Astrocyte of the spinal cord (primary cell): ENCODE measurements around the gene CPNE1.
"Not testable (repeated sequence)": the region's sequence is repeated elsewhere in the genome, so short reads cannot be mapped to it uniquely, and the experiment has no call there.

Experiments used
- DNase-seq: peaks from one replicate; pipeline ENCODE4 v3.0.0; 2011; ENCODE audit warnings: low read depth, low spot score
- H3K4me3 ChIP-seq: 2 replicates; pipeline ENCODE4 v1.5.1; 2011; ENCODE audit warnings: low read depth, mild to moderate bottlenecking, low read length, moderate library complexity
- in situ Hi-C: cut with HindIII; loops from 2 replicates; pipeline ENCODE4 v1.10.0; 2017; ENCODE audit warnings: low sequenced_read_pairs
- TF ChIP-seq, protein P1 (sequence below): IDR thresholded peaks from 2 replicates; pipeline ENCODE4 v1.5.1; 2012; ENCODE audit warnings: low read depth, mild to moderate bottlenecking, low read length, inconsistent platforms

CPNE1 gene

DNA sequence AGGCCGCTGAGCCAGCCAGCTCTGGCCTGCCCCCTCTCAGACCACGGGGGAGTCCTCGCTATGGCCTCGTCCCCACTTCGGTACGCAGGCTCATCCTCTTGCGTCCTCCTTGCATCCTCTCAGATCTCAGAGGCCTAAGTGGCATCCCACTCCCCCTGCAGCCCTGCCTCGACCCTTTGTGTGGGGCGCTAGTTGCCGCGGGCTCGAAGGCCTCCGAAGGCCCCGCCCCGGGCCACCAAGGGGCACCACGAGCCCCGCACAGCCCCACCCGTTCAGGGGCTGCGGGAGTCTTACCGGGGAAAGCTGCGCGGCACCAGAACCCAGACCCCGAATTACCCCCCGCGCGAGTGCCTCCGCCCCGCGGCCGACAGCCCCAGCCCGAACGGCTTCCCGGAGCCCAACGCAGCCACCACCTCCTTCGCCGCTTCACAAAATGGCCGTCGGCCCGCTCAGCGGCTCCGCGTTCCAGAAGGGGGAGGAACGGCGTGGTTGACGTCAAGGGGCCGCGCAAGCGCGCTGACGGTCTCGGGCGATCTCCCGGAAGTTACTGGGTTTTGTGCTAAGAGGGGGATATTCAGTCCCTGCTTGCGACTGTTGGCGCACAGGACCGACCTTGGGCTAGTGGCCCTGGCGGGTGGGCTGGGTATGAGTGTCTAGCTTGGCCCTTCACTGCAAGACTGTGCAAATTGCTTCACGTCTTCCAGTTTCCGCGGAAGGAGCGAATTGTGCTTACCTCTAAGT, at the start of gene CPNE1, which contains the start of gene RBM12:
Gene CPNE1, minus strand, starts transcription at position 435 of the 741 bp plus-strand sequence. CDS start 31,977 bp downstream, outside the sequence.
Gene RBM12, minus strand, starts transcription at position 435 of the 741 bp plus-strand sequence. CDS start 9,578 bp downstream, outside the sequence.
- peak within 1 kb of the TSS; percentile 89 for H3K4me3 ChIP-seq
- DNase-seq = peak; percentile 93
- in situ Hi-C loops = no loop called here
- TF ChIP-seq, protein P1, sequence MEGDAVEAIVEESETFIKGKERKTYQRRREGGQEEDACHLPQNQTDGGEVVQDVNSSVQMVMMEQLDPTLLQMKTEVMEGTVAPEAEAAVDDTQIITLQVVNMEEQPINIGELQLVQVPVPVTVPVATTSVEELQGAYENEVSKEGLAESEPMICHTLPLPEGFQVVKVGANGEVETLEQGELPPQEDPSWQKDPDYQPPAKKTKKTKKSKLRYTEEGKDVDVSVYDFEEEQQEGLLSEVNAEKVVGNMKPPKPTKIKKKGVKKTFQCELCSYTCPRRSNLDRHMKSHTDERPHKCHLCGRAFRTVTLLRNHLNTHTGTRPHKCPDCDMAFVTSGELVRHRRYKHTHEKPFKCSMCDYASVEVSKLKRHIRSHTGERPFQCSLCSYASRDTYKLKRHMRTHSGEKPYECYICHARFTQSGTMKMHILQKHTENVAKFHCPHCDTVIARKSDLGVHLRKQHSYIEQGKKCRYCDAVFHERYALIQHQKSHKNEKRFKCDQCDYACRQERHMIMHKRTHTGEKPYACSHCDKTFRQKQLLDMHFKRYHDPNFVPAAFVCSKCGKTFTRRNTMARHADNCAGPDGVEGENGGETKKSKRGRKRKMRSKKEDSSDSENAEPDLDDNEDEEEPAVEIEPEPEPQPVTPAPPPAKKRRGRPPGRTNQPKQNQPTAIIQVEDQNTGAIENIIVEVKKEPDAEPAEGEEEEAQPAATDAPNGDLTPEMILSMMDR = no peak

GRCh38 chr20:35714127-35714526, 49.4 kb upstream of the CPNE1 start:
- in situ Hi-C loops = no loop called here
- H3K4me3 ChIP-seq = no peak overlapping the region
- TF ChIP-seq, protein P1 = no peak
- no peak for DNase-seq

DNA sequence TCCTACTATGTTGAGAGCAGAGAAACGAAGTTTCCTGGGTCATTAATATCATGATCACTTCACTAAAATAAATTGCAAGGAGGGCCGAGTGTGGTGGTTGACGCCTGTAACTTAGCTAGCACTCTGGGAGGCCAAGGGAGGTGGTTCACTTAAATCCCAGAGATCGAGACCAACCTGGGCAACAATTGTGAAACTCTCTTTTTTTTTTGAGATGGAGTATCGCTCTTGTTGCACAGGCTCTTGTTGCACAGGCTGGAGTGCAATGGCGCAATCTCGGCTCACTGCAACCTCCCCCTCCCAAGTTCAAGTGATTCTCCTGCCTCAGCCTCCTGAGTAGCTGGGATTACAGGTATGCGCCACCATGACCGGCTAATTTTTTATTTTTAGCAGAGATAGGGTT, 48.4 kb upstream of the CPNE1 start:
- H3K4me3 ChIP-seq, in situ Hi-C loops, DNase-seq: not testable (repeated sequence)

DNA sequence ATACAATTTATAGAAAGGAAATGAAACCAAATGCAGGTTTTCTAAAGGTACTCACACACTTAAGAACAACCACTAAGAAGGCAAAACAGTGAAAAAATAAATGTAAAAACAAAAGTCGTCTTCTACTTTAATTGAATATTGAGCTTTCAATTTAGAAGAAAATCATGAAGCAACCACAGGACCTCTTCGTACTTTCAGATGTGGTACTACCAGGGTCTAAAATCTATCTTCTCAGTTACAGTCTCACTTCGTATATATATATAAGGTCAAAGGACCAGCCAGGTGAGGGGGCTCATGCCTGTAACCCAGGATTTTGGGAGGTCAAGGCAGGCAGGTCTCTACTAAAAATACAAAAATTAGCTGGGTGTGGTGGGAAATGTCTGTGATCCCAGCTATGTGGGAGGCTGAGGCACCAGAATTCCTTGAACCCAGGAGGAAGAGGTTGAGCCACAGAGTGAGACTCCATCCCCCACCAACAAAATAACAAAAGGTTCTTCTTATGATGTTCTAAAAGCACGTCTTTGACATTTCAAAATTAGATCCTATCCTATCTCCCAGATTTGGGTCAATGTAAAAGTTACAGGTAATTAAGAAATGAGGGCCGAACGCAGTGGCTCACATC, 47.0 kb upstream of the CPNE1 start:
- TF ChIP-seq, protein P1 = no peak
- DNase-seq = no peak
- in situ Hi-C loops = no loop called here
- no peak overlapping the region for H3K4me3 ChIP-seq

DNA sequence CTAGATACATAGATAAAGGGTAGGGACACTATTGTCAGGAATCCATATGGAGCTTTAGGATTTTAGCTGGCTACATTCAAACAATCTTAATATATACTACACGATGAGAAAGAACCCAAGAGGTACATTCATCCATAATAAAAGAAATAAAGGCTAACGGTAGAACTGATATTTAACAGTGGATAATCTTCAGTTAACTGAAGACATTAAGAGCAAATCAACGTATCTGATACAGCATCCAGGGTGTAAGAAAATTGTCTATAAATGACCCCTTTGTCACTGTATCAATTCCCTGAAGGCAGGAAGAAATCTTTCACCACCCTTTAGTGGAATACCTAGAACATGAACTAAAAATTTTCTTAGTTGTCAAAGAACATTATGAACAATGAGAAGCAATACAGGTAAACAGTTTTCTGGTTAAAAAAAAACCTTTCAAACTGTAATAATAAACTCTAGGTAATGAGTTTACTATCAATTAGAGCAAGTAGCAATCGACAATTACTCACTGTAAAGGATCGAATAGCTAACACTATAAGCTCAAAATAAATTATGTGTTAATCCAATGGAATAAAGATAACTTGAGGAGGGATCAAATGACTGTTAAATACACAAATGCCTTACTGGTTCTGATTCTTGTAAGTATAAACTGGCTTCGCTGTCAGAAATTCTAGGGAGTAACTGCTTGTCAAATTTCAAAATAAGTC, 46.3 kb upstream of the CPNE1 start:
- TF ChIP-seq, protein P1 = no peak
- DNase-seq = no peak
- in situ Hi-C loops = no loop called here
- no peak overlapping the region for H3K4me3 ChIP-seq

GRCh38 chr20:35710039-35710438, 45.3 kb upstream of the CPNE1 start:
- DNase-seq = no peak
- TF ChIP-seq, protein P1 = no peak
- in situ Hi-C loops = no loop called here
- H3K4me3 ChIP-seq = no peak overlapping the region
